GM18867 (cell line): ENCODE measurements around the gene PNKD.

Source experiments
- ATAC-seq: cut with Tn5 transposase; IDR thresholded peaks from one replicate; pipeline ENCODE4 v1.9.1; 2021; ENCODE audit warnings: mild to moderate bottlenecking, moderate library complexity; ENCODE audit not compliant: unreplicated experiment

PNKD gene

GRCh38 chr2:218334531-218334930 lies 64.2 kb downstream of the PNKD start:
- ATAC-seq, result peak; percentile 39

GRCh38 chr2:218340656-218341055 lies 70.3 kb downstream of the PNKD start:
- no peak for ATAC-seq

GRCh38 chr2:218341381-218341780 lies 71.1 kb downstream of the PNKD start:
- ATAC-seq, result no peak

GRCh38 chr2:218342837-218343236 lies 72.5 kb downstream of the PNKD start:
- ATAC-seq, result no peak

GRCh38 chr2:218343591-218343990 lies 73.3 kb downstream of the PNKD start:
- ATAC-seq, result no peak

GRCh38 chr2:218344090-218344754 lies 73.9 kb downstream of the PNKD start:
- ATAC-seq, result no peak

- no peak for ATAC-seq
Observed at GRCh38 chr2:218344755-218345417, 74.6 kb downstream of the PNKD start.

GRCh38 chr2:218345491-218346236 lies 75.3 kb downstream of the PNKD start:
- no peak for ATAC-seq

- no peak for ATAC-seq
Observed at GRCh38 chr2:218347172-218347571, 76.9 kb downstream of the PNKD start.

- ATAC-seq, result no peak
Observed at GRCh38 chr2:218354045-218354444, 83.7 kb downstream of the PNKD start.

GRCh38 chr2:218354850-218355443 lies 84.6 kb downstream of the PNKD start:
- no peak for ATAC-seq

- no peak for ATAC-seq
Observed at GRCh38 chr2:218357236-218358177, 87.2 kb downstream of the PNKD start.

GRCh38 chr2:218360453-218360852 lies 90.1 kb downstream of the PNKD start:
- no peak for ATAC-seq

- no peak for ATAC-seq
Observed at GRCh38 chr2:218362606-218363005, 92.3 kb downstream of the PNKD start.

GRCh38 chr2:218363736-218364135 lies 93.4 kb downstream of the PNKD start:
- ATAC-seq, result no peak

- ATAC-seq, result no peak
Observed at GRCh38 chr2:218364196-218364595, 93.9 kb downstream of the PNKD start.

GRCh38 chr2:218366621-218367414 lies 96.5 kb downstream of the PNKD start:
- no peak for ATAC-seq

GRCh38 chr2:218367415-218368149 lies 97.3 kb downstream of the PNKD start:
- ATAC-seq, result peak; percentile 91

- no peak for ATAC-seq
Observed at GRCh38 chr2:218368150-218368528, 97.8 kb downstream of the PNKD start.
